ENCODE results near the gene NFATC1.
"Not testable (repeated sequence)": the region's sequence is repeated elsewhere in the genome, so short reads cannot be mapped to it uniquely, and the experiment has no call there.

Gene NFATC1

GRCh38 chr18:79476031-79476917 lies 80.5 kb downstream of the NFATC1 start:
- no peak for DNase-seq (ENCODE audit: low read depth)

GRCh38 chr18:79476918-79477571 lies 81.3 kb downstream of the NFATC1 start:
- DNase-seq (ENCODE audit: low read depth): no peak

GRCh38 chr18:79477711-79478483 lies 82.2 kb downstream of the NFATC1 start:
- no peak for DNase-seq (ENCODE audit: low read depth)

- no peak for DNase-seq (ENCODE audit: low read depth)
Measured at GRCh38 chr18:79478484-79479115, 82.9 kb downstream of the NFATC1 start.

GRCh38 chr18:79479116-79479760 lies 83.5 kb downstream of the NFATC1 start:
- DNase-seq (ENCODE audit: low read depth): no peak

GRCh38 chr18:79479761-79480161 lies 84.0 kb downstream of the NFATC1 start:
- no peak for DNase-seq (ENCODE audit: low read depth)

GRCh38 chr18:79480171-79481045 lies 84.7 kb downstream of the NFATC1 start:
- no peak for DNase-seq (ENCODE audit: low read depth)

- no peak for DNase-seq (ENCODE audit: low read depth)
Measured at GRCh38 chr18:79481046-79481790, 85.5 kb downstream of the NFATC1 start.

- not testable (repeated sequence) for DNase-seq (ENCODE audit: low read depth)
Measured at GRCh38 chr18:79483393-79483792, 87.7 kb downstream of the NFATC1 start.

GRCh38 chr18:79483971-79484491 lies 88.3 kb downstream of the NFATC1 start:
- DNase-seq (ENCODE audit: low read depth): no peak

GRCh38 chr18:79484661-79485621 lies 89.2 kb downstream of the NFATC1 start:
- no peak for DNase-seq (ENCODE audit: low read depth)

- DNase-seq (ENCODE audit: low read depth): no peak
Measured at GRCh38 chr18:79485788-79486355, 90.1 kb downstream of the NFATC1 start.

GRCh38 chr18:79486356-79487182 lies 90.8 kb downstream of the NFATC1 start:
- no peak for DNase-seq (ENCODE audit: low read depth)

GRCh38 chr18:79487183-79487800 lies 91.6 kb downstream of the NFATC1 start:
- DNase-seq (ENCODE audit: low read depth): no peak

- no peak for DNase-seq (ENCODE audit: low read depth)
Measured at GRCh38 chr18:79487801-79488201, 92.1 kb downstream of the NFATC1 start.

- no peak for DNase-seq (ENCODE audit: low read depth)
Measured at GRCh38 chr18:79488311-79489050, 92.8 kb downstream of the NFATC1 start.

All from stimulated activated CD8-positive, alpha-beta memory T cell treated with anti-CD3 and anti-CD28 coated beads, Interleukin-15, amount 100 ng/mL, for 24 hours (primary cell).